ENCODE data around the gene ETV3. TPM values are rescaled to one million over a fixed set of nuclear protein-coding genes. Genes with fewer than 3 reads are reported as not detected.

The ETV3 gene
- total and polyA plus RNA-seq, 2 of the 13 experiments (the other 11 are each of a cell fraction or from before 2014, with no cell fraction given): 4.2 to 5.8 TPM

DNA sequence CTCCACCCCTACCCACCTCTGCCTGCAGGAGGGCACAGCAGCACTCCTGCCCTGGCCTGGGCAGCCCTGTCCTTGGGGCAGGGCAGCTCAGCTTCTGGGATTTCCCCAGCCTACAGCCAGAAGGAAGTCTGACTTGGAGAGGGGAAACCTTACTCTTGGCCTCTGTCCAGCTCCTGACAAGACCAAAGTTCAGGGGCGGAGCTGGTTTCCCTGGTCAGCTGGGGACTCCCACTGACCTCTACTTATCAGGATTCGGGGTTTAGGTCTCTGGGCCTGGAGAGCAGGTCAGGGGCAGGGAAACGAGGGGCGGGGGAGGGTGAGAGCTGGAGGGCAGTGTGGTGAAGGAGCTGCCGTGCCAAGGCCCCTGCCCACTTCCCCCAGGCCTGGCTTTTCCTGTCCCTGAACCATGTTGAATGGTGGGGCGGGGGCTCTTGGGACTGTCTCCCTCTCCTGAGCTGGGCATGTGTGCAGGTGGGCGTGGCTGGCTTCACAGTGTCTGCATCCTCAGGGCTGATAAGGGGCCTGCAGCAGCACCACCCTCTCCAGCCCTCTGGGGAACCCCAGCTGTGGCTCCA, 16.8 kb upstream of the ETV3 start (continued):
- TF ChIP-seq SPEN (CRISPR knock-in tag; IDR thresholded peaks at IDR 0.05; ENCODE audit: low read depth): no peak
- no peak for TF ChIP-seq POLR2G (IDR thresholded peaks at IDR 0.05; ENCODE audit: low read depth, low read length)
- TF ChIP-seq ZBED4 (CRISPR knock-in tag; IDR thresholded peaks at IDR 0.05; ENCODE audit: borderline replicate concordance): no peak
- no peak for TF ChIP-seq RNF2 (conservative IDR thresholded peaks at IDR 0.05; ENCODE audit: low read depth)
- TF ChIP-seq KDM1A (CRISPR knock-in tag; IDR thresholded peaks at IDR 0.05): no peak
- TF ChIP-seq ELF1 (CRISPR knock-in tag; IDR thresholded peaks at IDR 0.05): no peak
- TF ChIP-seq SP140L (CRISPR knock-in tag; IDR thresholded peaks at IDR 0.05; ENCODE audit: borderline replicate concordance): no peak
- no peak for TF ChIP-seq NBN (conservative IDR thresholded peaks at IDR 0.05)
- no peak for TF ChIP-seq ZNF513 (CRISPR knock-in tag; conservative IDR thresholded peaks at IDR 0.05)
- peak; percentile 38; the same call in 1 of the 2 replicates for TF ChIP-seq ZGPAT (CRISPR knock-in tag; IDR thresholded peaks at IDR 0.05)
- TF ChIP-seq ZNF34 (CRISPR knock-in tag; IDR thresholded peaks at IDR 0.05; ENCODE audit: borderline replicate concordance): no peak
- no peak for TF ChIP-seq ZNF598 (CRISPR knock-in tag; IDR thresholded peaks at IDR 0.05; ENCODE audit: borderline replicate concordance)
- peak; percentile 23; the same call in 1 of the 2 replicates for TF ChIP-seq HMG20A (CRISPR knock-in tag; IDR thresholded peaks at IDR 0.05; ENCODE audit: borderline replicate concordance)
- TF ChIP-seq IKZF4 (CRISPR knock-in tag; IDR thresholded peaks at IDR 0.05; ENCODE audit: borderline replicate concordance, low read depth, not compliant biosample characterization): no peak
- TF ChIP-seq, protein P1, sequence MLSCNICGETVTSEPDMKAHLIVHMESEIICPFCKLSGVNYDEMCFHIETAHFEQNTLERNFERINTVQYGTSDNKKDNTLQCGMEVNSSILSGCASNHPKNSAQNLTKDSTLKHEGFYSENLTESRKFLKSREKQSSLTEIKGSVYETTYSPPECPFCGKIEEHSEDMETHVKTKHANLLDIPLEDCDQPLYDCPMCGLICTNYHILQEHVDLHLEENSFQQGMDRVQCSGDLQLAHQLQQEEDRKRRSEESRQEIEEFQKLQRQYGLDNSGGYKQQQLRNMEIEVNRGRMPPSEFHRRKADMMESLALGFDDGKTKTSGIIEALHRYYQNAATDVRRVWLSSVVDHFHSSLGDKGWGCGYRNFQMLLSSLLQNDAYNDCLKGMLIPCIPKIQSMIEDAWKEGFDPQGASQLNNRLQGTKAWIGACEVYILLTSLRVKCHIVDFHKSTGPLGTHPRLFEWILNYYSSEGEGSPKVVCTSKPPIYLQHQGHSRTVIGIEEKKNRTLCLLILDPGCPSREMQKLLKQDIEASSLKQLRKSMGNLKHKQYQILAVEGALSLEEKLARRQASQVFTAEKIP (CRISPR knock-in tag; IDR thresholded peaks at IDR 0.05; ENCODE audit: borderline replicate concordance): no peak
- TF ChIP-seq FOXP1 (IDR thresholded peaks at IDR 0.05): no peak
- no peak for TF ChIP-seq FOXP1 (CRISPR knock-in tag; IDR thresholded peaks at IDR 0.05)
- TF ChIP-seq ZNF678 (CRISPR knock-in tag; IDR thresholded peaks at IDR 0.05): no peak
- TF ChIP-seq HNRNPUL1 (IDR thresholded peaks at IDR 0.05; ENCODE audit: low read depth, low read length): no peak
- TF ChIP-seq ZNF251 (CRISPR knock-in tag; IDR thresholded peaks at IDR 0.05): no peak
- TF ChIP-seq, protein P2, sequence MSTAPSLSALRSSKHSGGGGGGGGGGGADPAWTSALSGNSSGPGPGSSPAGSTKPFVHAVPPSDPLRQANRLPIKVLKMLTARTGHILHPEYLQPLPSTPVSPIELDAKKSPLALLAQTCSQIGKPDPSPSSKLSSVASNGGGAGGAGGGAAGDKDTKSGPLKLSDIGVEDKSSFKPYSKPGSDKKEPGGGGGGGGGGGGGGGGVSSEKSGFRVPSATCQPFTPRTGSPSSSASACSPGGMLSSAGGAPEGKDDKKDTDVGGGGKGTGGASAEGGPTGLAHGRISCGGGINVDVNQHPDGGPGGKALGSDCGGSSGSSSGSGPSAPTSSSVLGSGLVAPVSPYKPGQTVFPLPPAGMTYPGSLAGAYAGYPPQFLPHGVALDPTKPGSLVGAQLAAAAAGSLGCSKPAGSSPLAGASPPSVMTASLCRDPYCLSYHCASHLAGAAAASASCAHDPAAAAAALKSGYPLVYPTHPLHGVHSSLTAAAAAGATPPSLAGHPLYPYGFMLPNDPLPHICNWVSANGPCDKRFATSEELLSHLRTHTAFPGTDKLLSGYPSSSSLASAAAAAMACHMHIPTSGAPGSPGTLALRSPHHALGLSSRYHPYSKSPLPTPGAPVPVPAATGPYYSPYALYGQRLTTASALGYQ (CRISPR knock-in tag; IDR thresholded peaks at IDR 0.05): no peak
- no peak for TF ChIP-seq ARNT (IDR thresholded peaks at IDR 0.05)
